Adrenal gland (tissue), 12 donors: ENCODE measurements around the gene NKTR. TPM values are rescaled to one million over a fixed set of nuclear protein-coding genes. Genes with fewer than 3 reads are reported as not detected.
A peak's percentile ranks its signal among the peaks of the same experiment; 100 is the strongest.

Experiments used
- DNase-seq, 7 donors: peaks; one replicate each; pipeline ENCODE4 v3.0.0-alpha.2; 2019 to 2020
- H3K27ac ChIP-seq, 5 donors: fragments of 200-600 bp; sonication (generic) in 4 of 5; 1 replicate in 3 of 5; 2 replicates in 2 of 5; pipeline versions ENCODE4 v1.5.1 to v1.8.0; 2016 to 2020; ENCODE audit warnings: mild to moderate bottlenecking in 1 of 5
- H3K27me3 ChIP-seq: fragments of 200-600 bp; 2 replicates; pipeline ENCODE4 v1.8.0; 2021
- H3K36me3 ChIP-seq, 2 donors: fragments of 200-600 bp; replicated peaks in 1 of 2; 1 replicate in 1 of 2; 2 replicates in 1 of 2; pipeline versions ENCODE4 v1.5.1 to v1.8.0; 2018 to 2022
- H3K4me1 ChIP-seq, 2 donors: fragments of 200-600 bp; replicated peaks in 1 of 2; 1 replicate in 1 of 2; 2 replicates in 1 of 2; pipeline versions ENCODE4 v1.5.1 to v1.8.0; 2018 to 2021
- H3K4me3 ChIP-seq, 4 donors: fragments of 200-600 bp; sonication (generic) in 3 of 4; one replicate each; pipeline ENCODE4 v1.5.1; 2016 to 2018
- H3K9me3 ChIP-seq, 3 donors: fragments of 200-600 bp; sonication (generic) in 1 of 3; replicated peaks in 1 of 3; 1 replicate in 2 of 3; 2 replicates in 1 of 3; pipeline versions ENCODE4 v1.5.1 to v1.8.0; 2016 to 2021
- CTCF ChIP-seq, 6 experiments: fragments of 450-650 bp in 4 of 6; fragments of 200-600 bp in 2 of 6; sonication (generic) in 1 of 6; IDR thresholded peaks; 1 replicate in 5 of 6; 2 replicates in 1 of 6; pipeline versions ENCODE4 v1.5.1 to v1.8.0; 2016 to 2021; ENCODE audit warnings: antibody characterized with exemption in 6 of 6, mild to moderate bottlenecking in 2 of 6, moderate library complexity in 1 of 6
- POLR2A ChIP-seq, 2 donors: fragments of 450-650 bp; IDR thresholded peaks; one replicate each; pipeline ENCODE4 v1.6.1; 2017; ENCODE audit warnings: antibody characterized with exemption in 2 of 2, mild to moderate bottlenecking in 2 of 2, moderate library complexity in 1 of 2
- WGBS, 4 donors: extraction: QIAGEN DNeasy Blood & Tissue Kit in 2 of 4; methylation state at CpG; one replicate each; pipeline versions ENCODE4 v1.1.5 to v1.1.7; 2013 to 2017; 5-methylcytosine and 5-hydroxymethylcytosine counted together
- intact Hi-C, 2 donors: fragments of 100-400 bp; cut with DNase I; formaldehyde crosslinking; loops; one replicate each; pipeline versions ENCODE4 v1.14.1 to v1.15.0; 2022 to 2023
- polyA plus RNA-seq, 3 donors: library from polyadenylated mRNA; stranded (reverse); fragments of 200-250 nt in 2 of 3; fragments of 350-450 nt in 1 of 3; fragmentation: Illumina TruSeq in 1 of 3; extraction: RNeasy Lipid Tissue Mini Kit (QIAGEN cat#74804) in 1 of 3; gene quantifications; one replicate each; pipeline ENCODE4 v1.2.3, GENCODE V29; 2013 to 2014
- total RNA-seq, 9 donors: library from RNA; depleted of rRNA in 4 of 9; stranded (reverse); fragments of >200 nt in 4 of 9; fragments of 120-200 nt in 1 of 9; fragmentation: NEBNext Ultra II Directional in 1 of 9; extraction: Animal tissue kit (Norgen Biotek cat#: 25700) in 1 of 9; gene quantifications; one replicate each; pipeline versions ENCODE4 v1.1.0 to v1.2.4, GENCODE V29; 2013 to 2023
- donor health status: healthy with polysubstance abuse.
- donor health status: Bipolar disorder and iron deficiency.
- donor health status: DM: yes; HTN: yes; CAD: no.
- donor health status: DM: no; HTN: no; CAD: no.
- donor health status: DM: no; HTN: no; CAD: no.
- donor health status: DM: yes; HTN: yes; CAD: no.

NKTR gene
- total and polyA plus RNA-seq, 12 donors, result 12.7 to 114 (median 50.7) TPM

- H3K27ac ChIP-seq, result peak overlapping the region in 4 of 5 donors; percentile 70 to 94 (median 82)
- H3K4me3 ChIP-seq, result peak overlapping the region in 3 of 4 donors; percentile 54 to 86 (median 58)
- TF ChIP-seq POLR2A (IDR thresholded peaks at IDR 0.05), result peak; percentile 3 to 41
- TF ChIP-seq CTCF (IDR thresholded peaks at IDR 0.05), result no peak
- H3K36me3 ChIP-seq, result peaks cover 0 to 9% of the 10 kb centered on the region in 2 donors
- intact Hi-C loops, result loop anchor here (5.0 to 10.0 kb wide), 2 partner anchors 50 to 52 kb away; partner anchors contain the start of gene NKTR (in 2 of the 2)
- peak; percentile 61 to 86 (median 78) for DNase-seq
- 1 to 5% (median 2%) methylated on average over 7 to 94 of the region's 94 CpGs for WGBS, 4 donors
- H3K4me1 ChIP-seq, result peaks cover 36 to 48% of the 10 kb centered on the region in 2 donors
- no peaks in the 10 kb centered on the region for H3K9me3 ChIP-seq
- H3K27me3 ChIP-seq, result no peaks in the 10 kb centered on the region
Observed at GRCh38 chr3:42654331-42655201, 54.1 kb downstream of the NKTR start.

DNA sequence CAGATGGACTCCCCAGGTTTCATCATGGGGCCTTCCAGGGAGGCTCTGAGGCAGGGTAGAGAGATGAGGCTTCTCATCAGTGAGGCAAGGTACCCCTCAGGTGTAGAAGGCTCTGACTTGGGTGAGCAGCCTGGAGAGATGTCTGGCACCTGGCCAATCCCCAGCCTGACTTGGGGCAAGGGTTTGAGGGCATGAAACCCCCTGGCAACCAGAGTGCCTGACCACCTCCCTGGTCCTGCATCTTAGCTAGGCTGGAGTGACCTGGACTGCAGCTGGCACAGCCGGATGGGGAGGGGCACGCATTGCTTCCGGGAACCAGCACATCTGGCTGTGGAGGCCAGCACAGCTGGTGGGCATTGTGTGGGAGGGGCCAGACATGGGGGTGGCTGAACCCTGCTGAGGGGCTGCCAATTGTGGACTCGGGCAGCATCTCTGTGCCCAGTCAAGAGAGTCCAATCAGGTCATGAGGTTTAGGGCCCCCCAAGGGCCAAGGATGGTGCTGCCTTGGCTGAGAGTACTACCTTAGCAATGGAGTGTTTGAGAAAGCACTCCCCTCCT is 54.9 kb downstream of the NKTR start:
- intact Hi-C loops, result loop anchor here in 1 of 2 donors (10.0 kb wide), 1 partner anchor 51 kb away; the partner anchor contains the start of gene NKTR
- Histone ChIP-seq H3K36me3 (peaks cover 0 to 9% of the 10 kb centered on the region in 2 donors), H3K4me1 (peaks cover 36 to 57% of the 10 kb centered on the region in 2 donors), H3K9me3 (no peaks in the 10 kb centered on the region), H3K4me3 (peak overlapping the region in 1 of 4 donors; percentile 86), H3K27me3 (no peaks in the 10 kb centered on the region), H3K27ac (peak overlapping the region in 3 of 5 donors; percentile 70 to 94 (median 89))
- 51 to 57% (median 53%) methylated on average over 3 to 4 of the region's 4 CpGs for WGBS, 4 donors
- TF ChIP-seq CTCF (IDR thresholded peaks at IDR 0.05) (no peak), POLR2A (IDR thresholded peaks at IDR 0.05) (no peak)
- DNase-seq, result peak in 5 of 7 donors; percentile 33 to 69 (median 48)

DNA sequence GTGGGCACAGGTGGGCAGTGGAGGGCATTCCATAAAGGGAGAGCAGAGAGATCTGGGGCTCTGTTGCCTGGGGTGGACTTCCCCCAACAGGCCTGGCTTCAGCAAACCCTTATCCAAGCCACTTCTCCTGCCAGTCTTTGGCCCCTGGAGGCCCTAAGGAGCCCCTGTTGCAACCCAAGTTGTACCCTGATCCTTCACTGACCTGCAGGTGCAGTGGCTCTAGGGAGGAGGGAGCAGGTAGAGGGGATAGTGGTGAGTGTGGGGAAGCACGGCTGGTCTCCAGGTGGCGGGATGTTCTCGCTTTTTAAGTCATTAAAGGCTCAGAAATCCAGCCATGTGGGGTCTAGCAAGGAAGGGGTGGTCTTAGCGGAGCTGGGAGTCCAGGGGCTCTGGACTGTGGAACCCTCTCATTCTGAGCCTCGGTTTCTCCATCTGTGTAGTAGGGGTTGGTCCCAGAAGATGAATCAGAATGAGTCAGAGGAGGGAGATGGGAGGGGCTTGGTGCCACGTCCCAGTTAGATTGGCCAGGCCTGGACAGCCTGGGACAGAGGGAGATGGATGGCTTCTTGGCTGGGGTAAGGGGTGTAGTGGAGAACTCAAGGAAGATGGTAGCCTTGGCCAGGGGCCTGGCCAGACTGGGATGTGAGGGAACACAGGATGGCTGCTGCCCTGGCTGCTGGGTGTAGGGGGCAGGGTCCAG is 55.6 kb downstream of the NKTR start:
- Histone ChIP-seq H3K27ac (peak overlapping the region in 3 of 5 donors; percentile 46 to 94 (median 89)), H3K36me3 (peaks cover 0 to 9% of the 10 kb centered on the region in 2 donors), H3K27me3 (no peaks in the 10 kb centered on the region), H3K4me1 (peaks cover 36 to 57% of the 10 kb centered on the region in 2 donors), H3K9me3 (no peaks in the 10 kb centered on the region), H3K4me3 (no peak overlapping the region)
- TF ChIP-seq CTCF (IDR thresholded peaks at IDR 0.05), result no peak
- peak in 6 of 7 donors; percentile 48 to 73 (median 58) for DNase-seq
- intact Hi-C loops, result loop anchor here in 1 of 2 donors (10.0 kb wide), 1 partner anchor 51 kb away; the partner anchor contains the start of gene NKTR
- WGBS, 4 donors, result 68 to 83% (median 73%) methylated on average over 6 of the region's 6 CpGs
